ENCODE measurements around the gene CDC25C. TPM values are rescaled to one million over a fixed set of nuclear protein-coding genes. Genes with fewer than 3 reads are reported as not detected.
A peak's percentile ranks its signal among the peaks of the same experiment; 100 is the strongest.

Gene CDC25C
- total RNA-seq, 4 donors from 2014 or later, result 0.17 TPM; not detected in 3

DNA sequence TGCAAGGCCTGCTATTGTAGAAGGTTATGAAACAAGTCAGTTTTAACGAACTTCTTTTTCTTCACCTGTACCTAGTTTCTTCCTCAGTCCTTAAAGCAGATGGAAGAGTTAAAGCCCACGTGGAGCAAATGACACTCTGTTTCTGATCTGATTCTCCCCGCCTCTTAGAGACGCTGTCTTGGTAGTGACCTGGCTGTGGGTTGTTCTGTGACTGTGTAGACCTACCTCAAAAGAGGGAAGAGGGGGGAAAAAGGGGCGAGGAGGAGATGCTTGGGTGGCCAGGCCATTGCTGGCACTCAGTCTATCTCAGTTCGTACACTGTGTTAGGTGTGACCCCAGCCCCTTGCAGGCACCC lies 57.8 kb downstream of the CDC25C start:
- Histone ChIP-seq H3K27me3 (peaks cover 0 to 33% (median 6%) of the 10 kb centered on the region in 4 donors), H3K36me3 (no peaks in the 10 kb centered on the region), H3K27ac (replicated peaks in 1 of 4) (peak overlapping the region in 3 of 4 donors; percentile 40 to 49 (median 44)), H3K4me1 (peaks cover 7 to 11% (median 9%) of the 10 kb centered on the region in 4 donors), H3K4me3 (peak overlapping the region; percentile 44 to 57 (median 50)), H3K9me3 (no peaks in the 10 kb centered on the region)
- no peak for DNase-seq (ENCODE audit: extremely low spot score)
- 62% methylated on average over 6 of the region's 6 CpGs for WGBS
- TF ChIP-seq POLR2AphosphoS5 (IDR thresholded peaks at IDR 0.05) (no peak), EP300 (IDR thresholded peaks at IDR 0.05) (no peak), CTCF (IDR thresholded peaks at IDR 0.05) (no peak), POLR2A (IDR thresholded peaks at IDR 0.05; ENCODE audit: low read depth) (no peak)
- intact Hi-C loops (cut with DNase I), result no loop called here

DNA sequence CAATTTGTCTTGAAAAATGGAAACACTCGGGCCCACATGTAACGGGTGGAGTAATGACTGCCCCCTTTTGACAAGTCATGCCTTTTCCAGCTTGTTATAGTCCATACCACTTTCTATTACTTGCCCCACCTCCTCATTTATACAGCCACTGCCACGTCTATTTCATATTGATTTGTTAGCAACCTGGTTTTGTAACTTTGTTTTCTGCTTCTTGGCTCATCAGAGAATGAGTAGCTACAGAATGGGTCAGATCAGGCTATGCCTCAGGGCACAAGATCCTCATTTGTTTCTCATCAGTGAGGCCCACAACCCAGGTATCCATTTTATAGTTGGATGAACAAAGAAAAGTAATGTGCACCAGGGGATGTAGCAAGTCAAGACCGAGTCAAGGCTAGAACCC lies 58.9 kb downstream of the CDC25C start:
- Histone ChIP-seq H3K4me3 (no peak overlapping the region), H3K9me3 (no peaks in the 10 kb centered on the region), H3K36me3 (no peaks in the 10 kb centered on the region), H3K4me1 (peaks cover 7 to 11% (median 9%) of the 10 kb centered on the region in 4 donors), H3K27me3 (peaks cover 0 to 33% (median 6%) of the 10 kb centered on the region in 4 donors), H3K27ac (replicated peaks in 1 of 4) (no peak overlapping the region)
- DNase-seq (ENCODE audit: extremely low spot score), result no peak
- intact Hi-C loops (cut with DNase I), result no loop called here
- WGBS, result 95% methylated on average over 4 of the region's 4 CpGs
- TF ChIP-seq EP300 (IDR thresholded peaks at IDR 0.05) (no peak), CTCF (IDR thresholded peaks at IDR 0.05) (no peak), POLR2AphosphoS5 (IDR thresholded peaks at IDR 0.05) (no peak), POLR2A (IDR thresholded peaks at IDR 0.05; ENCODE audit: low read depth) (no peak)

DNA sequence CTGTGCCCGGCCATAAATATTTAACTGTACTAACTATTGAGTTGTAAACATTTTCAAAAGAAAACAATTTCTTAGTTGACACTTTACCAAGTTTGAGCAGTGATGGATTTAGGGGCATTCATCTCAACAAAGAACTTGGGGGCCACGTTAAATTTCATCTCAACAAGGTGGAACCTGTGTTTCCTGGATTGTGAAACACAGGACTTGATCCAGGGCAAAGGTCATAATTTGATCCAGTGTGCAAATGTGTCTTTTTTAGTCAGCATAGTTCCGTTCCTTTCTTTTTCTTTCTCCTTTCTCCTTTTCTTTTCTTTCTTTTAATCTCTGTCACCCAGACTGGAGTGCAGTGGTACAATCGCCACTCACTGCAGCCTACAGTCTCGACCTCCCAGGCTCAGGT lies 60.3 kb downstream of the CDC25C start:
- 86% methylated on average over 5 of the region's 5 CpGs for WGBS
- Histone ChIP-seq H3K27me3 (peaks cover 0 to 33% (median 6%) of the 10 kb centered on the region in 4 donors), H3K9me3 (no peaks in the 10 kb centered on the region), H3K27ac (replicated peaks in 1 of 4) (no peak overlapping the region), H3K36me3 (no peaks in the 10 kb centered on the region), H3K4me1 (peaks cover 7 to 11% (median 9%) of the 10 kb centered on the region in 4 donors), H3K4me3 (no peak overlapping the region)
- TF ChIP-seq CTCF (IDR thresholded peaks at IDR 0.05) (no peak), POLR2A (IDR thresholded peaks at IDR 0.05; ENCODE audit: low read depth) (no peak), POLR2AphosphoS5 (IDR thresholded peaks at IDR 0.05) (no peak), EP300 (IDR thresholded peaks at IDR 0.05) (no peak)
- DNase-seq (ENCODE audit: extremely low spot score), result no peak
- intact Hi-C loops (cut with DNase I), result no loop called here

- TF ChIP-seq CTCF (IDR thresholded peaks at IDR 0.05), result no peak
- TF ChIP-seq POLR2AphosphoS5 (IDR thresholded peaks at IDR 0.05), result no peak
- TF ChIP-seq EP300 (IDR thresholded peaks at IDR 0.05), result no peak
- no peak for TF ChIP-seq POLR2A (IDR thresholded peaks at IDR 0.05; ENCODE audit: low read depth)
- Histone ChIP-seq H3K9me3 (no peaks in the 10 kb centered on the region), H3K27me3 (peaks cover 0 to 11% (median 2%) of the 10 kb centered on the region in 4 donors), H3K4me1 (no peaks in the 10 kb centered on the region), H3K27ac (replicated peaks in 1 of 4) (no peak overlapping the region), H3K4me3 (no peak overlapping the region), H3K36me3 (no peaks in the 10 kb centered on the region)
- intact Hi-C loops (cut with DNase I), result no loop called here
- DNase-seq (ENCODE audit: extremely low spot score), result no peak
- WGBS, result 94% methylated on average over 8 of the region's 8 CpGs
Measured at GRCh38 chr5:138264183-138264582, 67.4 kb downstream of the CDC25C start.

DNA sequence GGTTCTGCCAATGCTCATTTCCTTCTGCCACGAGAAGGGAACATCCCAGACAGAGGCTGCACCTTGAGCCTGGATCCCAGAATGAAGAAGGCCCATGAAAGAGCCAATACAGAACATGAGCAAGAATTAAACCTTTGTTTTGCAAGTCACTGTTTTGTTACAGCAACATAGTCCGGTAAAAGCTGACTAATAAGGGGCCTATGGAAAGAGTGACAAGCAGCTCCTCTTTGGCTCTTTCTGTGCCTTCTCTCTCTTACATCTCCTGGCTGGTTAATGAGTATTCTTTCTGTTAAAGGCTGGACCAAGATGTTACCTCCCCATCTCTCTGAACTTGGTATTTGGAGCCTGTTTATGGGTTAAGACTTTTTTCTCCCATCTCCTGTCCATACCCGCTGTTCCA lies 68.0 kb downstream of the CDC25C start:
- no peak for DNase-seq (ENCODE audit: extremely low spot score)
- H3K4me1 ChIP-seq, result no peaks in the 10 kb centered on the region
- no peaks in the 10 kb centered on the region for H3K36me3 ChIP-seq
- H3K27me3 ChIP-seq, result peaks cover 0 to 8% (median 2%) of the 10 kb centered on the region in 4 donors
- H3K4me3 ChIP-seq, result no peak overlapping the region
- no peaks in the 10 kb centered on the region for H3K9me3 ChIP-seq
- TF ChIP-seq POLR2A (IDR thresholded peaks at IDR 0.05; ENCODE audit: low read depth) (no peak), POLR2AphosphoS5 (IDR thresholded peaks at IDR 0.05) (no peak), CTCF (IDR thresholded peaks at IDR 0.05) (no peak), EP300 (IDR thresholded peaks at IDR 0.05) (no peak)
- intact Hi-C loops (cut with DNase I), result no loop called here
- WGBS, result 78% methylated on average over 3 of the region's 3 CpGs
- no peak overlapping the region for H3K27ac ChIP-seq (replicated peaks in 1 of 4)
